ENCODE data around the gene ICE1.
"Not testable (repeated sequence)": the region's sequence is repeated elsewhere in the genome, so short reads cannot be mapped to it uniquely, and the experiment has no call there.

The ICE1 gene

DNA sequence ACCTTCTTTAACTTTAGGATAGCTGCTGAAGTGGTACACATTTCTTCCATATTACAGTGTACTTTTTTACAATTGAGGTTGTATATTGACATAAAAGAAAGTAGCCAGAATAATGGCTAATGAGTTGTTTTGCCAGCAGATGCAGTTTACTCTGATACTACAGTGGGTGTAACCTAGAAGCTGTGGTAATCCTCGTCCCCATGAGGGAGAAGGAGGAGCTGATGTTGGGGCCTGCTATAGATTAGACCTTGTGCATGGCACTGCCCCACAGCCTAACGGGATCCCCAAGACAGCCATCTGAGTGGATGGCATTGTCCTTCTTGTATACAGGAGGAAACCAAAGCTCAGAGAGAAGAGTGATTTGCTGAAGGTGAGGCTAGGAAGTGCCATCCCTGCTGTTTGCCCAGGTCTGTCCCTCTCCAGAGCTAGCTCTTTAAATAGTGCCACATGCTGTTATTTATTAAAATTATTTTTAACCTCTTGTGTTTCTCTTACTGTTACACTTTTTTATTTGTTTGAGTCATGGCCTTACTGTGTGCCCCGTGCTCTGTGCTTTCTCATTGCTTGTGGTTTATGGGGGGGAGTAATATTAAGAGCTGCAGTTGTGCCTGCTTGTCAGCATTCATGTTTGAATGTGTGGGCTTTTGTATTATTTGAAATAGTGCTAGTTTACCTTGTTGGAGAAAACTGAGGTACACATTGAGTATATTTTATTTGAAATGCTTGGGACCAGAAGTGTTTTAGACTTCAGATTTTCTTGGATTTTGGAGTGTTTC is 65.3 kb downstream of the ICE1 start:
- no peaks in the 10 kb centered on the region for H3K4me1 ChIP-seq (ENCODE audit: control insufficient read depth in 1 of 2, insufficient read depth in 1 of 2, low read depth in 1 of 2, low read length in 1 of 2)
- H3K27ac ChIP-seq: no peak overlapping the region
- H3K9me3 ChIP-seq: no peaks in the 10 kb centered on the region
- H3K4me3 ChIP-seq (ENCODE audit: low read depth in 1 of 2, low read length in 1 of 2): no peak overlapping the region
- TF ChIP-seq, protein P1, sequence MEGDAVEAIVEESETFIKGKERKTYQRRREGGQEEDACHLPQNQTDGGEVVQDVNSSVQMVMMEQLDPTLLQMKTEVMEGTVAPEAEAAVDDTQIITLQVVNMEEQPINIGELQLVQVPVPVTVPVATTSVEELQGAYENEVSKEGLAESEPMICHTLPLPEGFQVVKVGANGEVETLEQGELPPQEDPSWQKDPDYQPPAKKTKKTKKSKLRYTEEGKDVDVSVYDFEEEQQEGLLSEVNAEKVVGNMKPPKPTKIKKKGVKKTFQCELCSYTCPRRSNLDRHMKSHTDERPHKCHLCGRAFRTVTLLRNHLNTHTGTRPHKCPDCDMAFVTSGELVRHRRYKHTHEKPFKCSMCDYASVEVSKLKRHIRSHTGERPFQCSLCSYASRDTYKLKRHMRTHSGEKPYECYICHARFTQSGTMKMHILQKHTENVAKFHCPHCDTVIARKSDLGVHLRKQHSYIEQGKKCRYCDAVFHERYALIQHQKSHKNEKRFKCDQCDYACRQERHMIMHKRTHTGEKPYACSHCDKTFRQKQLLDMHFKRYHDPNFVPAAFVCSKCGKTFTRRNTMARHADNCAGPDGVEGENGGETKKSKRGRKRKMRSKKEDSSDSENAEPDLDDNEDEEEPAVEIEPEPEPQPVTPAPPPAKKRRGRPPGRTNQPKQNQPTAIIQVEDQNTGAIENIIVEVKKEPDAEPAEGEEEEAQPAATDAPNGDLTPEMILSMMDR (IDR thresholded peaks at IDR 0.05): no peak
- H3K36me3 ChIP-seq: peaks cover 53% of the 10 kb centered on the region
- H3K27me3 ChIP-seq: no peaks in the 10 kb centered on the region

DNA sequence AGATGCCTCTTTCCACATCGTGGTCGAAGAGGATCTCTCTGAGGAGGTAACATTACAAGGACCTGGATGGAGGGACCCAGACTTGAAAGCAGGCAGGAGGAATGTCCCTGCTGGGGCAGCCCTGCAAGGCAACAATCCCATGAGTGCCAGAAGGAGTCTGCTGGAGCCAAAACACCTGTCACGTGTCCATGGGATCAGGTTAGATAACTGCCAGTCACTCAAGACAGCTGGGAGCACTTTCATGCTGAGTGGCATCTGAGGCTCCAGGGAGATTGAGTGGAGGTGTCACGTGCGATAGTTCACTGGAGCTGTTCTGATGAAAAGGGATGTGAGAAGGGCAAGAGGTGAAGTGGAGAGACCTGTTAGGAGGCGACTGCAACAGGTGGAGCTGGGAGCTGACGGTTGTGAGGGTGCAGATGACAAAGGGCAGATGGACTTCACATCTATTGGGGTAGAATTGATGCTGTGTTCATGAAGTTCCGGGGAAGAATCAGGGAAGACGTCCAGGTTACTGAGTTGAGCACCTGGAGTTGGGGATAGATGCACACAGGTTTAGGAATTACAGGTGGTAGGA is 68.4 kb downstream of the ICE1 start:
- H3K27ac ChIP-seq: no peak overlapping the region
- peaks cover 7% of the 10 kb centered on the region in 2 experiments for H3K4me1 ChIP-seq (ENCODE audit: control insufficient read depth in 1 of 2, insufficient read depth in 1 of 2, low read depth in 1 of 2, low read length in 1 of 2)
- H3K4me3 ChIP-seq (ENCODE audit: low read depth in 1 of 2, low read length in 1 of 2): no peak overlapping the region
- TF ChIP-seq, protein P1 (IDR thresholded peaks at IDR 0.05): no peak
- H3K9me3 ChIP-seq: no peaks in the 10 kb centered on the region
- H3K36me3 ChIP-seq: peaks cover 42% of the 10 kb centered on the region
- peaks cover 30% of the 10 kb centered on the region for H3K27me3 ChIP-seq

DNA sequence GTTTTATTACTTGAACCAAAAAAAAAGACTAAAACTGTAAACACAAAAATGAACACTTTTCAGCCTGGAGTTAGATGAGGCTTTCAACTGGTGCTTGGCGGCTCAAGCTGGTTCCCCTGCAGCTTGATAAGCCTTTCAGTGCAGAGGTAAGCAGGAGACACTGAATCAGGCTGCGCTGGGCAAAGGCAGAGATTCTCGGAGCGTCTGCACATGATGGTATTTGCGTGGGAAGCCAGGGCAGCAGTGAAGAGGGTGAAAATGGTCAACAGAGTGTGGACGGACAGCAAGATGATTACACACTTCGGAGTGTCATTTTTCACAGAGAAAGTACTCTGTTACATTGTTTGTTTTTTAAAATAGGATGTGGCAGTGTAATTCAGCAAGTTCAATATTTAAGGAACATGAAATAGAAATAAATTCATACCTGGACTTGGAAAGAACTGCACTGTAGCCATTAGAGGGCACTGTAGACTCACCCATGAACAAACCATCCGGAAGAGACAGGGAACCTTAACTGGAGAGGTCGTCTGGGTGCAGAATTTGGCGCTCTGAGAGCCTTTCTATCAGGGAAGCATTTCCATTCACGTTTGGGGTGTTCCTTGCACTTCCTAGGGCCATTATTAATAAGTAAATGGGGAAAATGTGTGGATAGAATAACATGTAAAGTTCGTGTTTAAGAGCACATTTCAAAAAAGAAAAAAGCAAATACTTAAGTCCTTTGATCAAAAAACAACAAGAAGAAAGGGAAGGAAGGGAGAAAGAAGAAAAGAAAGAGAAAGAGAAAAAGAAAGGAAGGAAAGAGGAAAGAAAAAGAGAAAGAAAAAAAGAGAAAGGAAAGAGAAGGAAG is 69.8 kb downstream of the ICE1 start:
- H3K4me1 ChIP-seq (ENCODE audit: control insufficient read depth in 1 of 2, insufficient read depth in 1 of 2, low read depth in 1 of 2, low read length in 1 of 2): peaks cover 7% of the 10 kb centered on the region in 2 experiments
- TF ChIP-seq, protein P1 (IDR thresholded peaks at IDR 0.05): no peak
- no peak overlapping the region for H3K4me3 ChIP-seq (ENCODE audit: low read depth in 1 of 2, low read length in 1 of 2)
- H3K27ac ChIP-seq: no peak overlapping the region
- peaks cover 44% of the 10 kb centered on the region for H3K27me3 ChIP-seq
- H3K9me3 ChIP-seq: no peaks in the 10 kb centered on the region
- H3K36me3 ChIP-seq: peaks cover 30% of the 10 kb centered on the region

DNA sequence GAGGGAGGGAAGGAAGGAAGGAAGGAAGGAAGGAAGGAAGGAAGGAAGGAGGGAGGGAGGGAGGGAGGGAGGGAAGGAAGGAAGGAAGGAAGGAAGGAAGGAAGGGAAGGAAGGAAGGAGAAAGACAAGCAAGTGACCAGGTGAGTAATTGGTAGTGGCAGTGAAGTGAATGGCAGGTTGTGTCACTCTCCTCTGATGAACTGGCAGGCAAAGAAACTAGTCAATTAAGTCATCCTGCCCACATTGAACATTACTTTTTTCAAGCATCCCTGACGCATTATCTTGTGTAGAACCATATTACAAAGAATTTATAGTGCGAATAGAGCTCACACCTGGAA is 70.4 kb downstream of the ICE1 start:
- Histone ChIP-seq H3K27me3 (peaks cover 50% of the 10 kb centered on the region), H3K36me3 (peaks cover 24% of the 10 kb centered on the region)
- H3K27ac ChIP-seq; H3K4me1 ChIP-seq (ENCODE audit: control insufficient read depth in 1 of 2, insufficient read depth in 1 of 2, low read depth in 1 of 2, low read length in 1 of 2); H3K4me3 ChIP-seq (ENCODE audit: low read depth in 1 of 2, low read length in 1 of 2); H3K9me3 ChIP-seq: not testable (repeated sequence)

DNA sequence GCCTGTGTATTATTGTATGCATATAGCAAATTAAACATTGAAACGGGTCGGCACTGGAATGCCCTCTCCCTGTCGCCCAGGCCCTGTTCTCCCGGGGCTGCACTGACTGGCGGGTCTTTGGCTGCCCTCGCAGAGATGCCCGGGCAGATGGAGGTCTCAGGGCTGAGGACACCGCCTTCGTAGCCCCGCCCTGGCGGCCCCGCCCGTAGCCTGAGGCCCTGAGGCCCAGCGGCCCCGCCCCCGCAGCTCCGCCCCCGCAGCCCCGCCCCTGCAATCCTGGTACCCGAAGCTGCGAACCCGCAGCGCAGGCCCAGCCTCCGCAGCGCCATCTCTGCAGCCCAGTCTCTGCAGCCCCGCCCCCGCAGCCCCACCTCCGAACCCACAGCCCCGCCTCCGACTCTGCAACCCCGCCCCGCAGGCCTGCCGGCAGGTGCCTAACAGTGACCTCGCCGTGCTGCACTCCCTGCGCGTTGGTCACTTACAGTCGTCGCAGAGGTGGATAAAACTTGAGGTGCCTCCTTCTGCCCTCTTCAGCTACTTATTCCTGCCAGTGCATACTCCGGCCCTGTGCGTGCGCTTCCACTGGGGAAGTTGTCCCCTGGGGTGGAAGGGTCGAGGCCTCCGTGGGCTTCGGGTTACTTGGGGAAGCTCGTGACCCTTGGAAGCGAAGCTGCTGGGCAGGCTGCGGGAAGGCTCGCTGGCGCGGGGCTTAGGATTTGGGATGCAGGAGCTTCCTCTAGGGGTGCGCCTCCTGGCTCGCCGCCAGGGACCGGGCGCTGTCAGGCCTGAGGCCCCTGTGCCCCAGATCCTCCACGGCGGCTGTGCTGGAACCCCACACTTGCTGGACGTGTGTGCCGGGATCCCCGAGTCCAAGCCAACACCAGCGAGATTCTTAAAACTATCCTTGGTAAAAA is 72.3 kb downstream of the ICE1 start:
- no peak overlapping the region for H3K4me3 ChIP-seq (ENCODE audit: low read depth in 1 of 2, low read length in 1 of 2)

More for the DNA sequence above, 72.3 kb downstream of the ICE1 start:
- H3K9me3 ChIP-seq: no peaks in the 10 kb centered on the region
- peaks cover 12% of the 10 kb centered on the region for H3K36me3 ChIP-seq
- peaks cover 7% of the 10 kb centered on the region in 2 experiments for H3K4me1 ChIP-seq (ENCODE audit: control insufficient read depth in 1 of 2, insufficient read depth in 1 of 2, low read depth in 1 of 2, low read length in 1 of 2)
- TF ChIP-seq, protein P1 (IDR thresholded peaks at IDR 0.05): no peak
- peaks cover 69% of the 10 kb centered on the region for H3K27me3 ChIP-seq
- no peak overlapping the region for H3K27ac ChIP-seq
